ENCODE measurements around the gene WFS1. TPM values are rescaled to one million over a fixed set of nuclear protein-coding genes. Genes with fewer than 3 reads are reported as not detected.

WFS1 gene
- total and polyA plus RNA-seq, 9 of the 15 experiments (the other 6 are each of a cell fraction or from before 2014, with no cell fraction given): 0.01 to 0.29 (median 0.03) TPM; not detected in 5

- ChIA-PET POLR2A (interaction anchor here (0.7 to 1.1 kb wide), 2 partner anchors 20 to 70 kb away, joined by 3 read pairs; no protein-coding TSS in a partner anchor), CTCF (ENCODE audit: low intra/inter-chr PET ratio) (no interaction called here)
- Histone ChIP-seq H3K9me3 (replicated peaks; ENCODE audit: control insufficient read depth, insufficient read depth, low read depth, low read length) (no peaks in the 10 kb centered on the region), H3K4me1 (replicated peaks in 1 of 2; ENCODE audit: control insufficient read depth in 2 of 2, insufficient read depth in 2 of 2, low read length in 2 of 2) (no peaks in the 10 kb centered on the region; a peak in 1 of 5 replicates), H3K36me3 (ENCODE audit: control insufficient read depth, insufficient read depth, low read length) (no peaks in the 10 kb centered on the region), H2AFZ (ENCODE audit: low read depth, low read length) (no peak overlapping the region), H3K9me1 (ENCODE audit: control insufficient read depth, insufficient read depth, low read length) (no peaks in the 10 kb centered on the region), H3K79me2 (ENCODE audit: control insufficient read depth, insufficient read depth, low read length) (no peaks in the 10 kb centered on the region), H3K27ac (ENCODE audit: extremely low read depth, low read depth, low read length) (no peak overlapping the region), H3K9ac (ENCODE audit: insufficient read depth in 1 of 2, low read depth in 2 of 2, low read length in 2 of 2) (peak overlapping the region in 1 of 2 experiments; percentile 26; a peak in 1 of 4 replicates), H3K27me3 (ENCODE audit: control insufficient read depth in 2 of 2, insufficient read depth in 2 of 2, low read length in 2 of 2) (peaks cover 2 to 64% of the 10 kb centered on the region in 2 experiments; a peak in 3 of 5 replicates), H3K4me3 (no peak overlapping the region), H4K20me1 (replicated peaks; ENCODE audit: control insufficient read depth, insufficient read depth, low read length) (peaks cover 7% of the 10 kb centered on the region), H3K4me2 (ENCODE audit: insufficient read depth, low read length) (no peak overlapping the region)
- ATAC-seq: no peak
- DNase-seq (ENCODE audit: extremely low read depth in 1 of 4, low spot score in 3 of 4): no peak
- 1% methylated on average over 25 of the region's 27 CpGs for WGBS (ENCODE audit: insufficient coverage, low coverage, missing lambda C conversion rate)
- intact Hi-C loops (cut with micrococcal nuclease): no loop called here
- in situ Hi-C loops (cut with MboI): no loop called here
- BruUV-seq (replicated peaks): no TSS peak
- no peak for FAIRE-seq
- TF ChIP-seq MNT (conservative IDR thresholded peaks at IDR 0.05) (no peak), HOXB6 (CRISPR knock-in tag; IDR thresholded peaks at IDR 0.05; ENCODE audit: borderline replicate concordance) (no peak), PHB (CRISPR knock-in tag; IDR thresholded peaks at IDR 0.05) (no peak), CTCF (IDR thresholded peaks at IDR 0.05 in 2 of 3, conservative IDR thresholded peaks at IDR 0.05 in 1 of 3; ENCODE audit: insufficient read depth in 2 of 3, low read depth in 1 of 3, low read length in 3 of 3) (no peak), ZNF586 (CRISPR knock-in tag; conservative IDR thresholded peaks at IDR 0.05) (no peak), SNIP1 (IDR thresholded peaks at IDR 0.05; ENCODE audit: low read depth) (no peak), KDM5B (IDR thresholded peaks at IDR 0.05; ENCODE audit: insufficient replicate concordance, low read depth, low read length) (no peak), KLF6 (CRISPR knock-in tag; IDR thresholded peaks at IDR 0.05; ENCODE audit: borderline replicate concordance) (no peak), MCM2 (IDR thresholded peaks at IDR 0.05; ENCODE audit: low read depth) (no peak), SIRT6 (IDR thresholded peaks at IDR 0.05; ENCODE audit: low read depth, low read length) (no peak), ARHGAP35 (IDR thresholded peaks at IDR 0.05; ENCODE audit: partially characterized antibody) (no peak), U2AF1 (optimal IDR thresholded peaks at IDR 0.05; ENCODE audit: low read depth, low read length) (no peak), PURB (CRISPR knock-in tag; IDR thresholded peaks at IDR 0.05; ENCODE audit: low read depth) (no peak), FIP1L1 (IDR thresholded peaks at IDR 0.05; ENCODE audit: low read depth, low read length, poor library complexity, severe bottlenecking) (no peak), TCFL5 (CRISPR knock-in tag; conservative IDR thresholded peaks at IDR 0.05) (no peak)
- TF ChIP-seq, protein P1, sequence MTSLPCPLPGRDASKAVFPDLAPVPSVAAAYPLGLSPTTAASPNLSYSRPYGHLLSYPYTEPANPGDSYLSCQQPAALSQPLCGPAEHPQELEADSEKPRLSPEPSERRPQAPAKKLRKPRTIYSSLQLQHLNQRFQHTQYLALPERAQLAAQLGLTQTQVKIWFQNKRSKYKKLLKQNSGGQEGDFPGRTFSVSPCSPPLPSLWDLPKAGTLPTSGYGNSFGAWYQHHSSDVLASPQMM (CRISPR knock-in tag; IDR thresholded peaks at IDR 0.05): no peak
Measured at GRCh38 chr4:6345096-6345830, 75.6 kb downstream of the WFS1 start.

All from K562 (cell line).